Activated T-helper 1 cell treated with anti-CD3 and anti-CD28 coated beads, Interleukin-2, amount 50 U/mL, for 16 hours (primary cell): ENCODE measurements around the gene ANP32B.

ENCODE experiments used
- DNase-seq, 2 donors: peaks; one replicate each; pipeline ENCODE4 v3.0.0-alpha.2; 2020; ENCODE audit warnings: low read depth in 1 of 2, low spot score in 1 of 2

Gene ANP32B

DNA sequence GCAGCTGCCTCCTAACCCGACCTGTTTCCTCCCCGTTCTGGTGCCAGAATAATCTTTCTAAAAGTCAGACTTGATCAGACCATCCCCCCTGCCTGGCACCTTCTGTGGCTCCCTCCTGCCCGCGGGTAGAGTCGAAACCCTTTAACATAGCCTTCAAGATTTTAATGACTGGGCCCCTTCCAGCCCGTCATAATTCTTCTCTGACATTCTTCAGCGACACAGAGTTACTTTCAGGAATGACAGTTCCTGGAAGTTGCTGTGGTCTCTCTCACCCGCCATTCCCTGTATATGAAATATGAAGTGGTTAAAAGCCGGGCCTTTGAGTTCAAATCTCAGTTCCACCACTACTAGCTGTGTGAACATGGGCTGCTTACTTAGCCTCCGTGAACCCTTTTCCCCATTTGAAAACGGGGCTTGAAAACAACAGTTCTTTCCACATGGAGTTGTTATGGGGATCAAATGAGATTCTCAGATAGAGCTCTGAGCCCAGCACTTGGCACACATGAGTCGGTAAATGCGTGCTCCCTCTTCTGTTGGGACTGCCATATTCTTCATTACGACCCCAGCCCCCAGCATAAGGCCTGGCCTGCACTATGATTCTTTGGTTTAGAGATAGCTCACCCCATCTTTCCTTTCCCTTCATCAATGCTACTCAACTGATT, 74.1 kb downstream of the ANP32B start:
- DNase-seq = no peak

DNA sequence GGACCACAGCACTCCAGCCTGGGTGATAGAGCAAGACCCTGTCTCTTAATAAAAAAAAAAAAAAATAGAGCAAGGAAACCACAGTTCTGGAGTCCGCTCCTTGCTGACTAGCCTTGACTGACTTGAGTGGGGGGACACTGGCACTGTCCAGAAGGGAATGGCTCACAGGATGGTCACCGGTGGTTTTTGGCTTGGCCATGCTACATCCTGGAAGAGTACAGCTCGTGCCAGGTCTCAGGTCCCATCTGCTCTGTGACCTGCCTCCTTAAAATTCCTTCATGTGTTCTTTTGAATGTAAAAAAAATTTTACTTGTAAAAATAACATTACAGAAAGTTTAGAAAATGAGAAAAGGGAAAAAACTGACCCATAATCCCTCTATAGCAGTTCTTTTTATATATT, 79.0 kb downstream of the ANP32B start:
- DNase-seq = no peak

DNA sequence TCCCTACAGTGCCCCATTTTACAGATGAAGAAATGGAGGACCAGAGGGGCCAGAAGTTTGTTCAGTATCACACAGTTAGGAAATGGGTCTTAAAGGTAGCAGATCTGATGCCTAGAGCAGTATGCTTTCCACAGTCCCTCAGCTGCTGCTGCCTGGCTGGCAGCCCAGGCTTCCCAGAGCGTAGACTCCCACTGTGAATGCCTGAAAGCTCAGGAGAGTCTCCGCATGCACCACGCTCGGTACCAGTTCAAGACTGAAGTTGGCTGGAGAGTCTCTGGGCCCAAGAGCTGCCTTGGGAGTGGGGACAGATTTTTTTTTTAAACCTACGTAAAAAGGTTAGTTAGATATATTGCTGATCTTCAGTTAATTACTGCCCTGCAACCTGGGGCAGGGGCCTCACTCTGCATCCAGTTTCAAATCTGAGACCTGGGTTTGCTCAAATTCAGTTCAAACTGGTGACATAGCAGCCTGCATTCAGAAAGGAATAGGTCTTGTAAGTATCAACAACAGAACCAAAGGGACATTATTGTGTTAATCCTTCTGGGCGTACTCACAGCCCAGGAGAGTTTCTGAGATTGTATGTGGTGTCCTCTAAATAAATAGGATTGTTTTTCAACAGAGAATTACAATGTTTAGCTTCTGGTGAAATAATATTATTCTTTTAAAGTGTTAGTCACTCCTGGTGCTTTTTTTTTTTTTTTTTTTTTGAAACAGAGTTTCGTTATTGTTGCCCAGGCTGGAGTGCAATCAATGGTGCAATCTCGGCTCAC, 81.7 kb downstream of the ANP32B start:
- DNase-seq = no peak
